ENCODE results near the gene PPP1R37. TPM values are rescaled to one million over a fixed set of nuclear protein-coding genes. Genes with fewer than 3 reads are reported as not detected.

PPP1R37 gene
- total and polyA plus RNA-seq, 2 experiments from 2014 or later = 14.0 to 30.8 TPM

DNA sequence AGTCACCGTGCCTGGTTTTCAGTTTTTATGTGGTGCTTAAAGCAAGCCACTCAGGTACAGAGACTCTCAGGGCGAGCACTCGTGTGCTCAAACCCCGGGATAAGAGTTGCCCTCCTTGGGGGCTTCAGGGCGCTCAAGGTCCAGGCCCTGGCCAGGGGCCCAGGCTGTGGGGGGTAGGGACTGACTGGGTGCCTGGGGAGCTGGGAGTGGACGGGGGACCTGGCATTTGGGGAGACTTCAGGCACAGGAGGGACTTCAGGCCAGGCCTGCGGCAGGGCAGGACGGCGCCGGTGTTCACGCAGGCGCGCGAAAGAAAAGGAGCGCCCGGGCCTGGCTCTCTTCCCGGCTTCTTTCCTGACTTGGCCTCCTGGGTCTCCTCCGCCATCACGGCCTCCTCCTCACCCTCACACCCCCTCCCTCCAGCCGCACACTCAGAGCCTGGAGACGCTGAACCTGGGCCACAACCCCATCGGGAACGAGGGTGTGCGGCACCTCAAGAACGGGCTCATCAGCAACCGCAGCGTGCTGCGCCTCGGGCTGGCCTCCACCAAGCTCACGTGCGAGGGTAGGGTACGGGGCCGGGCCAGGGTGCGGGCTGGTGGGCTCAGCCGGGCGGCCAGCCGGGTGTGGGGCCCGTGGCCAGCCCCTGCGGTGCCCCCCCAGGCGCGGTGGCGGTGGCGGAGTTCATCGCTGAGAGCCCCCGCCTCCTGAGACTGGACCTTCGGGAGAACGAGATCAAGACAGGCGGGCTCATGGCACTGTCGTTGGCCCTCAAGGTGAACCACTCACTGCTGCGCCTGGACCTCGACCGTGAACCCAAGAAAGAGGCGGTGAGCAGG is 51.7 kb downstream of the PPP1R37 start:
- H3K36me3 ChIP-seq (replicated peaks; ENCODE audit: insufficient read depth, low read depth) = no peaks in the 10 kb centered on the region
- H3K4me3 ChIP-seq = no peak overlapping the region
- H2AFZ ChIP-seq = no peak overlapping the region
- H3K79me2 ChIP-seq = no peaks in the 10 kb centered on the region
- peaks cover 1% of the 10 kb centered on the region for H4K20me1 ChIP-seq (ENCODE audit: insufficient read depth, poor library complexity, severe bottlenecking)
- no peak overlapping the region for H3K27ac ChIP-seq
- H3K4me1 ChIP-seq (ENCODE audit: insufficient read depth) = no peaks in the 10 kb centered on the region
- no peak for TF ChIP-seq EZH2phosphoT487 (IDR thresholded peaks at IDR 0.05; ENCODE audit: low read depth, severe bottlenecking, unreplicated experiment)
- no peak for TF ChIP-seq EZH2 (IDR thresholded peaks at IDR 0.05; ENCODE audit: borderline replicate concordance)
- TF ChIP-seq, protein P1, sequence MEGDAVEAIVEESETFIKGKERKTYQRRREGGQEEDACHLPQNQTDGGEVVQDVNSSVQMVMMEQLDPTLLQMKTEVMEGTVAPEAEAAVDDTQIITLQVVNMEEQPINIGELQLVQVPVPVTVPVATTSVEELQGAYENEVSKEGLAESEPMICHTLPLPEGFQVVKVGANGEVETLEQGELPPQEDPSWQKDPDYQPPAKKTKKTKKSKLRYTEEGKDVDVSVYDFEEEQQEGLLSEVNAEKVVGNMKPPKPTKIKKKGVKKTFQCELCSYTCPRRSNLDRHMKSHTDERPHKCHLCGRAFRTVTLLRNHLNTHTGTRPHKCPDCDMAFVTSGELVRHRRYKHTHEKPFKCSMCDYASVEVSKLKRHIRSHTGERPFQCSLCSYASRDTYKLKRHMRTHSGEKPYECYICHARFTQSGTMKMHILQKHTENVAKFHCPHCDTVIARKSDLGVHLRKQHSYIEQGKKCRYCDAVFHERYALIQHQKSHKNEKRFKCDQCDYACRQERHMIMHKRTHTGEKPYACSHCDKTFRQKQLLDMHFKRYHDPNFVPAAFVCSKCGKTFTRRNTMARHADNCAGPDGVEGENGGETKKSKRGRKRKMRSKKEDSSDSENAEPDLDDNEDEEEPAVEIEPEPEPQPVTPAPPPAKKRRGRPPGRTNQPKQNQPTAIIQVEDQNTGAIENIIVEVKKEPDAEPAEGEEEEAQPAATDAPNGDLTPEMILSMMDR (IDR thresholded peaks at IDR 0.05; ENCODE audit: poor library complexity) = no peak
- no peaks in the 10 kb centered on the region for H3K9me3 ChIP-seq (ENCODE audit: low read depth)
- DNase-seq (ENCODE audit: low spot score) = no peak
- 97% methylated on average over 43 of the region's 53 CpGs for WGBS (ENCODE audit: low lambda C conversion rate, missing lambda C conversion rate)
- no peaks in the 10 kb centered on the region for H3K9me2 ChIP-seq (replicated peaks; ENCODE audit: insufficient read depth)
- H3K4me2 ChIP-seq = no peak overlapping the region
- H3K27me3 ChIP-seq = no peaks in the 10 kb centered on the region

DNA sequence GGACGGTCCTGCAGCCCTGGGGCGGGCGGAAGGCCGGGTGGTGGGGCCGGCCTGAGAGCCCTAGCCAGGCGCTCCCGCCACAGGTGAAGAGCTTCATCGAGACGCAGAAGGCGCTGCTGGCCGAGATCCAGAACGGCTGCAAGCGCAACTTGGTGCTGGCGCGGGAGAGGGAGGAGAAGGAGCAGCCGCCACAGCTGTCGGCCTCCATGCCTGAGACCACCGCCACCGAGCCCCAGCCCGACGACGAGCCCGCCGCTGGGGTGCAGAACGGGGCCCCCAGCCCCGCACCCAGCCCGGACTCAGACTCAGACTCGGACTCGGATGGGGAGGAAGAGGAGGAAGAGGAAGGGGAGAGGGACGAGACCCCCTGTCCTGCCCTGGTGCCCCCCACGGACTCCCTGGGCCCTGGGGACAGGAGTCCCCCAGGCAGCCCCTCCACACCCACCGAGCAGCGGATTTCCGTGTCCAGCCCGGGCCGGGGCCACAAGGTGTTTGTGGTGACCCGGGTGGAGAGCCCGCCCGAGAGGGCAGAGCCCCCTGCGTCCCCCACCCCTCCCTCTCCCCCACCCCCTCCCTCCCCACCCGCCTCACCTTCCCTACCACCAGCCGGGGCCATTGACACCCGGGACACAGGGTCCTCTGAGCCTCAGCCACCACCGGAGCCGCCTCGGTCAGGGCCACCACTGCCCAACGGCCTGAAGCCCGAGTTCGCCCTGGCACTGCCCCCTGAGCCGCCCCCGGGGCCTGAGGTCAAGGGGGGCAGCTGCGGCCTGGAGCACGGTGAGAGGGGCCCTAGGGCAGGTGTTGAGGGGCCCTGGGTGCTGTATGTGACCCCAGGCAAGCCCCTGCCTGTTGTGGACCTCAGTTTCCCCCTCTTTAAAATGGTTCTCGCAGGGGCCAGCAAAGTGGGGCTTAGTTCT is 52.6 kb downstream of the PPP1R37 start:
- Histone ChIP-seq H3K27me3 (no peaks in the 10 kb centered on the region), H3K4me3 (no peak overlapping the region), H3K9me3 (ENCODE audit: low read depth) (no peaks in the 10 kb centered on the region), H3K36me3 (replicated peaks; ENCODE audit: insufficient read depth, low read depth) (no peaks in the 10 kb centered on the region), H2AFZ (no peak overlapping the region), H3K79me2 (no peaks in the 10 kb centered on the region), H3K4me1 (ENCODE audit: insufficient read depth) (no peaks in the 10 kb centered on the region), H3K9me2 (replicated peaks; ENCODE audit: insufficient read depth) (no peaks in the 10 kb centered on the region), H3K4me2 (no peak overlapping the region), H3K27ac (no peak overlapping the region), H4K20me1 (ENCODE audit: insufficient read depth, poor library complexity, severe bottlenecking) (no peaks in the 10 kb centered on the region)
- TF ChIP-seq EZH2phosphoT487 (IDR thresholded peaks at IDR 0.05; ENCODE audit: low read depth, severe bottlenecking, unreplicated experiment) = no peak
- no peak for TF ChIP-seq EZH2 (IDR thresholded peaks at IDR 0.05; ENCODE audit: borderline replicate concordance)
- TF ChIP-seq, protein P1 (IDR thresholded peaks at IDR 0.05; ENCODE audit: poor library complexity) = no peak
- WGBS (ENCODE audit: low lambda C conversion rate, missing lambda C conversion rate) = 98% methylated on average over 28 of the region's 54 CpGs
- no peak for DNase-seq (ENCODE audit: low spot score)

DNA sequence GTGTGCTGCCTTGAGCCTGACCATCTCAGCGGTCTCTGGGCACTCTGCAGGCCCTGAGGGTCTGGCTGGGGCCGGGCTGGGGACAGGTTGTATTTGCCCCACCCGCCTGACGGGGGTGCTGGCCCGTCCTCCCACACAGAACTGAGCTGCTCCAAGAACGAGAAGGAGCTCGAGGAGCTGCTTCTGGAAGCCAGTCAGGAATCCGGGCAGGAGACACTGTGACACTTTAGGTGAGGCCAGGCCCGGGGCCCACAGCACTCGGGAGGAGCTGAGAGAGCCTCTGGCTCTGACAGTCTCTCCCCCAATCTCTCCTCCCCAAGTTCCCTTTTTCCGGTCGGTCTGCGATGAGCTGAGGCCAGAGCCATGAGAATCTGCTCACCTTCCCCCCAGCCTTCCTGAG is 53.3 kb downstream of the PPP1R37 start:
- no peak overlapping the region for H3K27ac ChIP-seq
- DNase-seq (ENCODE audit: low spot score) = no peak
- TF ChIP-seq EZH2phosphoT487 (IDR thresholded peaks at IDR 0.05; ENCODE audit: low read depth, severe bottlenecking, unreplicated experiment) = no peak
- TF ChIP-seq, protein P1 (IDR thresholded peaks at IDR 0.05; ENCODE audit: poor library complexity) = no peak
- TF ChIP-seq EZH2 (IDR thresholded peaks at IDR 0.05; ENCODE audit: borderline replicate concordance) = no peak
- no peaks in the 10 kb centered on the region for H4K20me1 ChIP-seq (ENCODE audit: insufficient read depth, poor library complexity, severe bottlenecking)
- no peaks in the 10 kb centered on the region for H3K79me2 ChIP-seq
- no peaks in the 10 kb centered on the region for H3K27me3 ChIP-seq
- 89% methylated on average over 10 of the region's 13 CpGs for WGBS (ENCODE audit: low lambda C conversion rate, missing lambda C conversion rate)
- no peak overlapping the region for H3K4me3 ChIP-seq
- no peak overlapping the region for H3K4me2 ChIP-seq
- no peaks in the 10 kb centered on the region for H3K9me3 ChIP-seq (ENCODE audit: low read depth)
- no peak overlapping the region for H2AFZ ChIP-seq
- no peaks in the 10 kb centered on the region for H3K9me2 ChIP-seq (replicated peaks; ENCODE audit: insufficient read depth)
- no peaks in the 10 kb centered on the region for H3K36me3 ChIP-seq (replicated peaks; ENCODE audit: insufficient read depth, low read depth)
- H3K4me1 ChIP-seq (ENCODE audit: insufficient read depth) = no peaks in the 10 kb centered on the region
